Caki2 (cell line): ENCODE data around the gene CCT7. TPM values are rescaled to one million over a fixed set of nuclear protein-coding genes. Genes with fewer than 3 reads are reported as not detected.

Experiments
- DNase-seq: peaks from one replicate; pipeline ENCODE4 v3.0.0-alpha.2; 2015; ENCODE audit warnings: low read depth
- in situ Hi-C: cut with HindIII; loops from 2 replicates; pipeline ENCODE4 v1.10.0; 2016; ENCODE audit warnings: low sequenced_read_pairs, low pct_unique_long_range_greater_than_20kb, mixed read lengths
- total RNA-seq: library from RNA; depleted of rRNA; stranded (reverse); fragments of >200 nt; shearing (Covaris generic); gene quantifications from 2 replicates; pipeline ENCODE4 v1.2.3, GENCODE V29; 2014; ENCODE audit warnings: low replicate concordance

The CCT7 gene
- total RNA-seq, 1 experiment from 2014 or later, result 684 TPM

GRCh38 chr2:73218298-73218697, 15.8 kb upstream of the CCT7 start:
- in situ Hi-C loops, result no loop called here
- DNase-seq, result no peak

GRCh38 chr2:73223821-73224220, 10.3 kb upstream of the CCT7 start:
- in situ Hi-C loops, result no loop called here
- DNase-seq, result no peak

GRCh38 chr2:73225513-73226360, 8.4 kb upstream of the CCT7 start:
- no peak for DNase-seq
- in situ Hi-C loops, result no loop called here

- in situ Hi-C loops, result no loop called here
- no peak for DNase-seq
Observed at GRCh38 chr2:73227086-73227485, 7.0 kb upstream of the CCT7 start.

GRCh38 chr2:73228631-73229030, 5.5 kb upstream of the CCT7 start:
- no peak for DNase-seq
- in situ Hi-C loops, result no loop called here

GRCh38 chr2:73232403-73233153, 1.5 kb upstream of the CCT7 start:
- DNase-seq, result no peak
- in situ Hi-C loops, result no loop called here

GRCh38 chr2:73233154-73233931, 765 bp upstream of the CCT7 start, which contains the start of gene PRADC1:
Gene PRADC1, minus strand, starts transcription at chr2:73233239. Its CDS starts 79 bp downstream, at chr2:73233160.
- in situ Hi-C loops, result no loop called here
- peak; percentile 99 for DNase-seq

GRCh38 chr2:73235315-73236028, 1.4 kb downstream of the CCT7 start:
- in situ Hi-C loops, result no loop called here
- no peak for DNase-seq

- DNase-seq, result no peak
- in situ Hi-C loops, result no loop called here
Observed at GRCh38 chr2:73237168-73237567, 3.1 kb downstream of the CCT7 start.

GRCh38 chr2:73238149-73238548, 4.0 kb downstream of the CCT7 start:
- in situ Hi-C loops, result no loop called here
- no peak for DNase-seq

GRCh38 chr2:73238976-73239375, 4.9 kb downstream of the CCT7 start:
- in situ Hi-C loops, result no loop called here
- no peak for DNase-seq

GRCh38 chr2:73239776-73240175, 5.7 kb downstream of the CCT7 start:
- in situ Hi-C loops, result no loop called here
- DNase-seq, result no peak

- DNase-seq, result no peak
- in situ Hi-C loops, result no loop called here
Observed at GRCh38 chr2:73243884-73244570, 9.9 kb downstream of the CCT7 start.

GRCh38 chr2:73244580-73244979, 10.5 kb downstream of the CCT7 start:
- DNase-seq, result no peak
- in situ Hi-C loops, result no loop called here

- DNase-seq, result no peak
Observed at GRCh38 chr2:73246850-73247249, 12.7 kb downstream of the CCT7 start.

GRCh38 chr2:73249636-73250035, 15.5 kb downstream of the CCT7 start:
- no peak for DNase-seq
- in situ Hi-C loops, result no loop called here

More at GRCh38 chr2:73246850-73247249, 12.7 kb downstream of the CCT7 start:
- in situ Hi-C loops, result no loop called here
